ENCODE results near the gene LRTM2. TPM values are rescaled to one million over a fixed set of nuclear protein-coding genes. Genes with fewer than 3 reads are reported as not detected.

The LRTM2 gene
- total and polyA plus RNA-seq, 2 of the 4 experiments (the other 2 are of a cell fraction) = not detected

DNA sequence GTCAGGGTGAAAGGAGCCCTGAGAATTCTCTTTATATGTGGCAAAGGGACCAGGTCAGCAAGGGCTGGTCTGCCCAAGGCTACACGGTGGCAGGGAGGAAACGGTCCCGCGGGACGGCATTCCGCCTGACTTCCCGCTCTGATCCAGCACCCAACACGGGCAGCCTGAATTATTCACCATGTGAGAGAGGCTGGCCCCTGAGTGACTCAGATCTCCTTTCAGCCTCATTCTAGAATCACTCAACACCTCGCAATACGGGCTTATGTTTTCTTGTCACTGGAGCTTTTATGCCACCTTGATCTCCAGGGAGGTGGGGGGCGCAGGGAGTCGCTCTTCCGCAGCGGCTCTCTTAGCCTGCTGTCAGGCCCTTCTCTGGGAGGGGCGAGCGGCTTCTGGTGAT, 8.5 kb downstream of the LRTM2 start (continued):
- TF ChIP-seq RCOR1 (IDR thresholded peaks at IDR 0.05; ENCODE audit: insufficient replicate concordance, low read length) = no peak
- TF ChIP-seq ELK1 (IDR thresholded peaks at IDR 0.05; ENCODE audit: borderline replicate concordance, low read depth, low read length) = no peak
- TF ChIP-seq MXI1 (IDR thresholded peaks at IDR 0.05; ENCODE audit: borderline replicate concordance, low read depth, low read length) = no peak
- no peak for TF ChIP-seq CHD1 (IDR thresholded peaks at IDR 0.05; ENCODE audit: low read depth, low read length)

GRCh38 chr12:1829306-1829900, 9.0 kb downstream of the LRTM2 start:
- no peak overlapping the region for H2BK5ac ChIP-seq (ENCODE audit: low read depth, low read length, poor library complexity, severe bottlenecking)
- WGBS, 2 experiments (ENCODE audit: extremely low coverage in 2 of 2, insufficient read length in 1 of 2) = 90% methylated on average over 2 of the region's 11 CpGs; no CpG with 5 or more reads in 1 of the 2 experiments
- H3K23ac ChIP-seq (ENCODE audit: low read depth, low read length) = no peak overlapping the region
- no peak overlapping the region for H4K91ac ChIP-seq (ENCODE audit: insufficient read depth, low read depth, low read length)
- no TSS peak for BruUV-seq (replicated peaks)
- H3K4me2 ChIP-seq (ENCODE audit: low read depth, low read length) = no peak overlapping the region
- H3K27me3 ChIP-seq (ENCODE audit: control insufficient read depth, insufficient read depth, low read length) = peaks cover 60% of the 10 kb centered on the region
- no peak overlapping the region for H2AFZ ChIP-seq (replicated peaks; ENCODE audit: low read length, poor library complexity)
- no peak for ATAC-seq (ENCODE audit: low read depth)
- H4K20me1 ChIP-seq (ENCODE audit: insufficient read depth, low read length) = no peaks in the 10 kb centered on the region; the same call in 1 of the 2 replicates
- H2BK120ac ChIP-seq (ENCODE audit: low read depth, low read length) = no peak overlapping the region
- H3K4ac ChIP-seq (ENCODE audit: low read depth, low read length) = no peak overlapping the region
- H3K79me1 ChIP-seq (ENCODE audit: low read depth in 1 of 2, low read length in 2 of 2) = no peaks in the 10 kb centered on the region
- no peaks in the 10 kb centered on the region for H3K36me3 ChIP-seq (ENCODE audit: control insufficient read depth, insufficient read depth, low read length)
- no peak overlapping the region for H4K8ac ChIP-seq (ENCODE audit: low read depth in 2 of 2, low read length in 2 of 2)
- DNase-seq = no peak
- dilution Hi-C loops (cut with HindIII; ENCODE audit: low sequenced_read_pairs, unreplicated experiment) (no loop called here), in situ Hi-C loops (cut with MboI; ENCODE audit: low sequenced_read_pairs) (no loop called here), intact Hi-C loops (cut with micrococcal nuclease) (no loop called here)
- H3K9ac ChIP-seq (ENCODE audit: low read depth, low read length) = no peak overlapping the region
- no peaks in the 10 kb centered on the region for H3K9me1 ChIP-seq (ENCODE audit: insufficient read depth, low read length)
- H2AK5ac ChIP-seq (ENCODE audit: low read depth, low read length) = no peak overlapping the region
- no peaks in the 10 kb centered on the region for H3K4me1 ChIP-seq (ENCODE audit: control insufficient read depth, insufficient read depth, low read length)
- H3K27ac ChIP-seq (ENCODE audit: insufficient read depth, low read length) = no peak overlapping the region
- no peak overlapping the region for H4K5ac ChIP-seq (ENCODE audit: low read depth, low read length)
- H2AK9ac ChIP-seq (replicated peaks; ENCODE audit: low read depth, low read length, poor library complexity) = no peak overlapping the region
- POLR2A ChIA-PET (ENCODE audit: unreplicated experiment) = no interaction called here
- H3K56ac ChIP-seq (ENCODE audit: extremely low read depth, insufficient read depth, low read length) = no peak overlapping the region
- no peak overlapping the region for H3K4me3 ChIP-seq (ENCODE audit: insufficient read depth, low read depth, low read length)
- no peak overlapping the region for H3K14ac ChIP-seq (replicated peaks; ENCODE audit: low read depth, low read length)
- H3K9me3 ChIP-seq (ENCODE audit: control insufficient read depth, insufficient read depth, low read length) = no peaks in the 10 kb centered on the region
- no peak overlapping the region for H2BK20ac ChIP-seq (ENCODE audit: low read depth, low read length)
- CTCF ChIA-PET = interaction anchor here (0.5 to 0.7 kb wide), 2 partner anchors 632 to 913 kb away, joined by 3 read pairs; no protein-coding TSS in a partner anchor
- H3K18ac ChIP-seq (ENCODE audit: low read depth, low read length) = no peak overlapping the region
- no peak overlapping the region for H2BK15ac ChIP-seq (ENCODE audit: low read depth, low read length)
- TF ChIP-seq RFX5 (IDR thresholded peaks at IDR 0.05; ENCODE audit: low read depth, low read length) (no peak), SMC3 (IDR thresholded peaks at IDR 0.05; ENCODE audit: low read depth, low read length) (no peak), CTCF (conservative IDR thresholded peaks at IDR 0.05; ENCODE audit: low read depth, low read length) (no peak), CEBPB (IDR thresholded peaks at IDR 0.05; ENCODE audit: low read depth, low read length) (no peak), MAZ (IDR thresholded peaks at IDR 0.05; ENCODE audit: borderline replicate concordance, low read depth, low read length) (no peak), CHD1 (IDR thresholded peaks at IDR 0.05; ENCODE audit: low read depth, low read length) (no peak), ELK1 (IDR thresholded peaks at IDR 0.05; ENCODE audit: borderline replicate concordance, low read depth, low read length) (no peak), NFE2L2 (IDR thresholded peaks at IDR 0.05; ENCODE audit: low read depth, low read length) (no peak), RCOR1 (IDR thresholded peaks at IDR 0.05; ENCODE audit: insufficient replicate concordance, low read length) (no peak), POLR2A (IDR thresholded peaks at IDR 0.05; ENCODE audit: low read depth, low read length) (no peak), MXI1 (IDR thresholded peaks at IDR 0.05; ENCODE audit: borderline replicate concordance, low read depth, low read length) (no peak), BHLHE40 (IDR thresholded peaks at IDR 0.05; ENCODE audit: low read depth, low read length) (no peak)

Data from IMR-90 (cell line).